ENCODE results near the gene KCNIP4.

The KCNIP4 gene

GRCh38 chr4:21678711-21679110 lies 269.9 kb downstream of the KCNIP4 start:
- no peak for DNase-seq

DNA sequence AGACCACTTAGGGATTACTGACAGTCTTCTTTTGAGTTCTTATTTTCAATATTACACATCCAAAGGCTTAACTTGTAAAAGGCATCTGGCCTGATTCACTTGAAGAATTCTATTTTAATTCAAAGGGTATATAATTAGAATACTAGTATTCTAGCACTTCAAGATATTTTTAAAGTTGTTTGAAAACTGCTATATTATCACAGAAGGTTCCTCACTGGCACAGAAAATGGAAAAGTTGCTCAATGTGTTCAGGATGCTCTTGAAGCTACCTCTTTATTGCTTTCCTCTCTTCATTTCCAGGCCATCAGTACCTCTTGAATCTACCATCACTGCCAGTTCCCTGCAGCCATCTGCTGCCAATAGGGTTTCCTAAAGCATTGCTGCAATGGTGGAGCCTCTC lies 271.4 kb downstream of the KCNIP4 start:
- DNase-seq: no peak

DNA sequence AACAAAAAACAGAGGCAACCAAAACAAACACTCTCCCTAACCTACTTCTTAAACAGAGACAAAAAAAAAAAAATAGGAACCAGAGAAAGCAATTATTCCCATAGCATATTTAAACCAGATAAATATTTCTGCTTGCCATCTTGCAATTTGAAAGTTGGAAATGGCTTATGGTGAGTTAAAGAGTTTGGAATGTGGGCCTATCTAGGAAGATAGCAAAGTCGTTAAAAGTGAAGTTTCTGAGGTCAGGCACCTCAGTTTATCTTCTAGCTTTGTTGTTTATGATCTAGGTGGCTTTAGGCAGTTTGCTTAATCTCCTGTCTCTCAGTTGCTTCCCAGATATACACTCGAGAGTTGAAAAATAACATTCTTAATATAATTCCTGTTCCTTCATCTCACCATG lies 284.2 kb downstream of the KCNIP4 start:
- no peak for DNase-seq

DNA sequence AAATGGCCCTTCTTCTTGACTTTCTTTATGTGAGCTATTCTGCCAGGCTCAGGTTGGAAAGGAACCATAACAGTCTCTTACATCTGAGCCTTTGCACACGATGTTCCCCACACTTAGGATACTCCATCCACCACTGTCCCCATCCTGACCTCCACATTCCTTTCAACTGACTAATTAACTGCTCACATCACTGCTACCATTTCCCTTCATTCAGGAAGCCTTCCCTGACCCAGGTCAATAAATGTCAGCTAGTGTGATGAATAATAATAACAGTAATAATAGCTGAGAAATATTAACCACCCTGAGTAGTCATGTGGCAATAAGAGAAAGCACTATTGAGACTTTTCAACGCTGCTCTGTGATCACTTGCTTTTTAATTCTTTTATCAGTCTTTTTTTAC lies 291.7 kb downstream of the KCNIP4 start:
- no peak for DNase-seq

DNA sequence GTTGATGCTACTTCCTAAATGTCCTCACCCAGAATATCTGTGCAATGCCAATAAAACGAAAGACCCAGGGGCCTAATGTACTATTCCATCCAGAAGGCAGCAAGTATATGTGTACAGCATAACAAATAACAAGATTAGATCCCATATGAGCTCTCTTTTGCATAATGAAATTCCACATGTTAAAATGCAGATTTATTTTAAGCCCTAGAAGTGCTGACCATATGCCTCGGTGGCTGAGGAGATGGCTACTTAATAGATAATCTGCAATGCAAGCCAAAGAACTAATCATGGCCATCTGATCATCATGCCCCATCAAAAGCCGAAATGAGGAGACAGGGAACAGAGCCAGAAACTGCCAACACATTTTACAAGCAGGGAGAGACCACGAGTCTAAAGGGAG lies 293.5 kb downstream of the KCNIP4 start:
- no peak for DNase-seq

- no peak for DNase-seq
Observed at GRCh38 chr4:21652508-21653231, 295.9 kb downstream of the KCNIP4 start.

DNA sequence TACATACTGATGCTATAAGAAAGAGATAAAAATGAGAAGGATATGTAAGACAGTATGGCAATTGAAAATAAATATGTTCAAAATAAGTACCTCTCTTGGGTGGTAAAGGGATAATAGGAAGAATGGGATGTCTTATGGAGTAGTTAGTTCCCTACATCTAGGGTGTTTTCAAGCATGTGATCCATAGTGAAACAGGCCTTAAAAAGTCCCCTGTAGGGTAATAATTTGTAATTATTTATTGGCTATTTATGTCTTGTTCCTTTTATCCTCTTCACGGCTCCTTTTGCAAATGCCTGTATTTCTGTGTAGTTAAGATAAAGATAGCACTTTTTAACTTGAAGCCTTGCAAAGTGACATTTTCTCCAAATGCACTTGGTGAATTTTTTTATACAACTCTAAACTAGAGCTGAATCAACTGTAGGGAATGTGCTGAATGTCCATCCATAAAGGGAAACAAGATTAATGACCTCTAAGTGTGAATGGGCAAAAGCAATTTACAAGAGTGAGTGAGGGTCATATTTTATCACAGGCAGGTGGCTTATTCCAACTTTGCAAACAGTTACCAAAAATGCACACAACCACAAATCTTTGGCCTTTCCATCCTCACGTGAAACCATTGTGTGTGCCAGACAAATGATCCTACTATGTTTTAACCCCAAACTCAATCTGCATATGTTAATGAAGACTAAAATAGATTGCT lies 299.0 kb downstream of the KCNIP4 start:
- no peak for DNase-seq

DNA sequence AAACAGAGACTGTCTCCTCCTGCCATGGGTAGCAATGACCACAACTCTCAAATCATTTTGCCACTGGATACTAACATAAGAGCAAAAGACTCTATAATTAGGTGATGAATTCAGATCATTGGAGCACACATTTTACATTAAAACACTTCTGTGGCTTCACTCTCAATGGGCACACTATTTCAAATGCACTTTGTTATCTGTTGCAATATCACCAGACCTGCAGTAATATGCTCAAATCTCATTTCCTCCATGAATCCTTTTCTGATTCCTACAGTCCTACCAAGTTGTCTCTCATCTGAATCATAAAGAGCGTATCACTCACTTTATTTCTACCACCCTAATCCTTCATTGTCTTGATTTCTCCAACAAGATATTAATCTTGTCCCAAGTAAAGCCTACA lies 302.8 kb downstream of the KCNIP4 start:
- no peak for DNase-seq

- DNase-seq: no peak
Observed at GRCh38 chr4:21641696-21642095, 306.9 kb downstream of the KCNIP4 start.

GRCh38 chr4:21638171-21638725 lies 310.3 kb downstream of the KCNIP4 start:
- no peak for DNase-seq

GRCh38 chr4:21628916-21629610 lies 319.5 kb downstream of the KCNIP4 start:
- DNase-seq: no peak

DNA sequence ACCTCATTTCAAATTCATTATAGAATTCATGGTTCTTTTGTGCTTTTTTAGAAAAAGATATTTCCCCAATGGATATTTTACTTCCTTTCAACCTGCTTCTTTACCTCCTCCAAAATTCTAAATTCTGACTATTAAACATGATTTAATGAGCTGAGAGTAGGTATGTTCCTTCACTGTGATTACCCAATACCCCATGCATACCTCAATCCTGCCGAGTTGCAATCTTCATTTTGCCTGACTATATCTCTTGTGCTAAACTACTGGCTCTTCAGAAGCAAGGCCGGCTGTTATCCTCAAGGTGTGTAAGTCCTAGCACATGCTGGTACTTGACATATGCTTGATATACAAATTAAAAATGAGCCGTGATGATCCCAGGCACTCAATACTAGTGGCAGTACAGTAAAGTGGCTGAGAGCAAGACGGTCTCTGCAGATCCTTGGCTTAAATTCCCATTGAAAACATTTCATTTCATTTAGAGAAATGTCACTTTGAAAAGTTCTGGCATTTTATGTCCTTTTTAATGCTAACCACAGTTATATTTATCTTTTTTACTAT lies 320.4 kb downstream of the KCNIP4 start:
- no peak for DNase-seq

DNA sequence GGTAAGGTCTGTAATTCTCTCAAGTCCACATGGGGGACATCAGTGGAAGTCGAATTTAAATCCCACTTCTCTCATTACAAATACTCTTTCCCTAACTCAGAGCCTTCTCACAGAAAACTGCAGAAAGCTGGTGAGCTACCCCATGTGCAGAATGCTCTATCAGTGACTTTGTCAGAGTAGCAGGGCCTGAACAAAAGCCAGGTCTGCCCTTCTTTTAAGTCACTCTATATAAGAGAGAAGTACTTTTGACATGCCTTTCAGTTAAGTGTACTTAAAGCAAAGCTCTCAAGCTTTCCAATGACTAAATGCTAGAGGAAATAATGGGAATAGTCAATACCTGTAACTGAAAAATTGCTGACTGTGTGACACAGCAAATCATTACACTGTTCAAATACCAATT lies 323.1 kb downstream of the KCNIP4 start:
- DNase-seq: no peak

- no peak for DNase-seq
Observed at GRCh38 chr4:21605006-21605405, 343.6 kb downstream of the KCNIP4 start.

GRCh38 chr4:21596521-21596920 lies 352.1 kb downstream of the KCNIP4 start:
- no peak for DNase-seq

DNA sequence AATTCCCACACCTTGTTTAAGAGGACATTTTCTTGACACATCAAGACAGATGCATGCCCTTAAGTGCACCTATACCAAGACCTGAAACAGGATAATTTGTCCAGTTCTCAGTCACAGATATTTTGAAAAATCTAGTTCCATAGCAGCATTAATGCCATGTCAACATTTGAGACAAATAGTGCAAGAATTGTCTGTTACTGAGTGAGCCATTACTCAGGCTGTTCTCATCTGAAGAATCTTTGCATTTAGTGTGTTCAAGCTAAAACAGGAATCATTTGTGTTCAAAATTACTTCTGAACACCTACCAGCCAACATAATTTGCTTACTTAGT lies 354.9 kb downstream of the KCNIP4 start:
- DNase-seq: no peak

GRCh38 chr4:21592970-21593670 lies 355.5 kb downstream of the KCNIP4 start:
- DNase-seq: no peak

GRCh38 chr4:21577056-21577455 lies 371.5 kb downstream of the KCNIP4 start:
- DNase-seq: no peak

DNA sequence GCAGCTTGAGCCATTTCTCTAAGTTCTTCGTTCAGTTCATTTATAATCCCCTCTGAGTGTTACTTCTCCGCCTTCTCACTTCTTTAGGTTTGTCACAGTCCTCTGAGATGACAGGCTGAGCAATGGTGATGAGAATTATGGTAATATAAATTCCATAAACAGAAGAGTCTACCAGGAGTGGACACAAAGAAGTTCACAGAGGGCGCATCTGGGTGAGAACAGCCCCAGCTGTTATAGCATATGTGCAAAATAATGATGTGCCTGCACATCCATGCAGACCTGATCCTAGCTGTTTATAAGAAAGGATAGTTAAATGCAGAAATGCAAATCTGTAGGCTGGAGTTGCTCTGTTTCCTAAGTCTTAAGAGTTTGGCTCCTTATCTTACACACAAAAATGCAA lies 377.5 kb downstream of the KCNIP4 start:
- no peak for DNase-seq

DNA sequence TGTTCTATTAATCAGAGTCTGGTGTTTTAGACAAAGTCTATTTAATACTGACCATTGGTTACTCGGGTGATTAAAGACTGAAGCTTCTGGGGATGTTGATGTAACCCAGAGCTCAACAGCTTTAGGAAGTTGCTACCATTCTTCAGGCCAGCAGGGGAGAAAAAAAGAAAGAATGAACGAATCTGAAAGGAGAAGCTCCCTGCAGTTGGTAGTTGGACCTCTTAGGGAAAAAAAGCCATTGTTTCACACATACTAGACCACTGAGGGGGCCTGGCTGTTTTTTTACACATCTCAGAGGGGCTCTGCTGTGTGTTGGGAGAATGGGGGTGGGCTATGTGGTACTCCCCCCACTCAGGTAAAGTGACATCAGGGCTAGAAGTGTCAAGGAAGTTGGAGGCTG lies 378.9 kb downstream of the KCNIP4 start:
- DNase-seq: no peak

DNA sequence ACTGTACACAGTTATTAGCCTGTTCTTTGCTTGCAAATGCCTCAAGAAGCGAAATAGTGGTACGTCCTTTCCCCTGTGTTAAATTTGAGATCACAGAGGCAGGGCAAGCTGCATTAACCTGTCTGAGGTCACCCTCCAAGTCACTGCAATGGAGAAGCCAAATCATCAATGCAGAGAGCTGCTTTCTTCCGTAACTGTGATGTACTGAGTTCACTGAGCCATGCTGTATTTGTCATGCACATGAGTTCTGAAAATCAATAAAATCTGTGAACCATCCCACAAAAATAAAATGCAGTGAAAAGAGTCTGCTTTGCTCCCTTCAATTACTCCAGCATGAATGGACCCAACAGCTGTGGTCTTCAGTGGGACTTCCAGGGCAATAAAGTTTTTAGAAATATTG lies 393.5 kb downstream of the KCNIP4 start:
- no peak for DNase-seq

- DNase-seq: no peak
Observed at GRCh38 chr4:21554500-21554899, 394.1 kb downstream of the KCNIP4 start.

GRCh38 chr4:21554066-21554465 lies 394.5 kb downstream of the KCNIP4 start:
- DNase-seq: no peak

Data from activated CD4-positive, CD25-positive, alpha-beta regulatory T cell treated with anti-CD3 and anti-CD28 coated beads, Interleukin-2, amount 50 U/mL, for 72 hours (primary cell).